Brain microvascular endothelial cell (primary cell): ENCODE results near the gene CTNNA3.

Source experiments
- DNase-seq: peaks from one replicate; pipeline ENCODE4 v3.0.0-alpha.2; 2020
- H3K27ac ChIP-seq: fragments of 250-450 bp; sonication (Bioruptor Pico); 2 replicates; pipeline ENCODE4 v1.5.1; 2020; ENCODE audit warnings: mild to moderate bottlenecking, moderate library complexity
- H3K27me3 ChIP-seq: fragments of 250-450 bp; sonication (Bioruptor Pico); replicated peaks from 2 replicates; pipeline ENCODE4 v1.5.1; 2020; ENCODE audit warnings: mild to moderate bottlenecking
- H3K36me3 ChIP-seq: fragments of 250-450 bp; sonication (Bioruptor Pico); replicated peaks from 2 replicates; pipeline ENCODE4 v1.5.1; 2020; ENCODE audit warnings: mild to moderate bottlenecking
- H3K4me3 ChIP-seq: 2 replicates; pipeline ENCODE4 v1.5.1; 2011; ENCODE audit warnings: low read depth, mild to moderate bottlenecking, control low read depth, low read length, moderate library complexity
- in situ Hi-C: cut with HindIII; loops from 2 replicates; pipeline ENCODE4 v1.10.0; 2017; ENCODE audit warnings: low sequenced_read_pairs, low pct_ligation_motif_present
- TF ChIP-seq, protein P1 (sequence below): IDR thresholded peaks from 2 replicates; pipeline ENCODE4 v1.5.1; 2011; ENCODE audit warnings: low read depth, mild to moderate bottlenecking, moderate library complexity, low read length, control low read depth, inconsistent platforms; ENCODE audit errors: missing control alignments

Gene CTNNA3

DNA sequence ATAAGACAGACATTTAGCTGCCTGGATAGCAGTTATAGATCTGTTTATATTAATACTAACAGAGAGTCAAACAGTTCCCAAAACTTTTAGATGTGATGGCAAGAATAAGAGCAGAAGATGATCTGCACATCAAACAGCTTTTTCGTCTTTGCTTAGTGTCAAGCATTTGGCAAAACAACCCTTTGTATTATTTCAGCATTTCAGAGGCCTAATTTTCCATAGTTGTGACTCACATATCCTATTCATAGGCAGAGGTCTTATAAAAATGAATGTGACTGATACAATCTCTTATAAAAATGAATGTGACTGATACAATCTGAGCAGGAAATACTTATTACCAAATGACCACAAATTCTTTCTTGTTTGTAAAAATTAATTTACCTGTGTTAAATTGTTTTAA lies 699.0 kb downstream of the CTNNA3 start:
- no peak overlapping the region for H3K4me3 ChIP-seq
- in situ Hi-C loops, result no loop called here
- H3K27me3 ChIP-seq, result no peaks in the 10 kb centered on the region
- H3K36me3 ChIP-seq, result no peaks in the 10 kb centered on the region
- no peak overlapping the region for H3K27ac ChIP-seq
- TF ChIP-seq, protein P1, sequence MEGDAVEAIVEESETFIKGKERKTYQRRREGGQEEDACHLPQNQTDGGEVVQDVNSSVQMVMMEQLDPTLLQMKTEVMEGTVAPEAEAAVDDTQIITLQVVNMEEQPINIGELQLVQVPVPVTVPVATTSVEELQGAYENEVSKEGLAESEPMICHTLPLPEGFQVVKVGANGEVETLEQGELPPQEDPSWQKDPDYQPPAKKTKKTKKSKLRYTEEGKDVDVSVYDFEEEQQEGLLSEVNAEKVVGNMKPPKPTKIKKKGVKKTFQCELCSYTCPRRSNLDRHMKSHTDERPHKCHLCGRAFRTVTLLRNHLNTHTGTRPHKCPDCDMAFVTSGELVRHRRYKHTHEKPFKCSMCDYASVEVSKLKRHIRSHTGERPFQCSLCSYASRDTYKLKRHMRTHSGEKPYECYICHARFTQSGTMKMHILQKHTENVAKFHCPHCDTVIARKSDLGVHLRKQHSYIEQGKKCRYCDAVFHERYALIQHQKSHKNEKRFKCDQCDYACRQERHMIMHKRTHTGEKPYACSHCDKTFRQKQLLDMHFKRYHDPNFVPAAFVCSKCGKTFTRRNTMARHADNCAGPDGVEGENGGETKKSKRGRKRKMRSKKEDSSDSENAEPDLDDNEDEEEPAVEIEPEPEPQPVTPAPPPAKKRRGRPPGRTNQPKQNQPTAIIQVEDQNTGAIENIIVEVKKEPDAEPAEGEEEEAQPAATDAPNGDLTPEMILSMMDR, result no peak
- no peak for DNase-seq

DNA sequence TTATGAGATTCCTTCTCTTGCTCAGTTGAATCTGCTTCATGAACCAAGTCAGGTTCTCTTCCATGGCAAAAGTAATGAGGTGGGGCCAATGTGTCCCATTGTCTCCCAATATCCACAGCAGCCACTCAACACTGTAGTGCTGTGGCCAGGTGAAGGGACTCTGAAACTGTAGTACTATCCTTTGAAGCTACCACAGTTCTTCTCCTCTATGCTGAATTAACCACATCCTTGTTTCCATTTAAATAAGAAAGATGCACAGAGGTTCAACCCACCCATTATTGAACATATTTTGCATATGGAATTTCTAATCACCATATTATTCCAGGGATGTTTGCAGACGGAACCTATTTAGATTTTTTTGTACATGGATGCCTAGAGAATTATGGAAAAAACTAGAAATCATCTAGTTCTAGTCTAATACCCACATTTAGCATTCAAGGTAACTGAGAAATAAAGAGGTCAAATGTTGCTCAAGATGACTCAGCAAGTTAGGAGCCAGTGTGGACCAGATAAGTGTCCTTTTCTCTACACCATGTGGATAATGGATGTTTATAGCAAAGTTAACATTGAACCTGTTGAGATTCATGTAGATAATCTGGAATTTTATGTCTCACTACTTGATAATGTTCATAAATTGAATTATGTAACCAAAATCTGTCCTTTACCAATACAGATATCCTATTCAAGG lies 705.7 kb downstream of the CTNNA3 start:
- H3K27me3 ChIP-seq, result no peaks in the 10 kb centered on the region
- TF ChIP-seq, protein P1, result no peak
- H3K4me3 ChIP-seq, result no peak overlapping the region
- no peaks in the 10 kb centered on the region for H3K36me3 ChIP-seq
- no peak overlapping the region for H3K27ac ChIP-seq
- no peak for DNase-seq
- in situ Hi-C loops, result no loop called here

DNA sequence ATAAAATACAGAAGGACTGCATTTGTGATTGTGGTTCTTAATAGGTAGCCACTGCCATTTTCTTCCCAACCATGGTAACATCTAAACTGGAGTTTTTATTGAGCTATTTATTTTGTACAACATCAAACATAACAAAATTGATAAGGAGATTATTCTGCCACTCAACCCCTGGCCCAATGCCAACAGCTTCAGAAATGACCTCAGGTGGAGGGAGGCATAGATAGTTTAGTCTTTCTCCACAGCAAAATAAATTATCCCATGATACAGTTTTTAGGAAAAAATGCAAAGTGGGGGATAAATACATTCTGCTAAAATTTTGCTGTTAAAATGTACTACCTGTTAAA lies 712.5 kb downstream of the CTNNA3 start:
- in situ Hi-C loops, result no loop called here
- TF ChIP-seq, protein P1, result no peak
- Histone ChIP-seq H3K36me3 (no peaks in the 10 kb centered on the region), H3K27me3 (no peaks in the 10 kb centered on the region), H3K4me3 (no peak overlapping the region), H3K27ac (no peak overlapping the region)
- no peak for DNase-seq

DNA sequence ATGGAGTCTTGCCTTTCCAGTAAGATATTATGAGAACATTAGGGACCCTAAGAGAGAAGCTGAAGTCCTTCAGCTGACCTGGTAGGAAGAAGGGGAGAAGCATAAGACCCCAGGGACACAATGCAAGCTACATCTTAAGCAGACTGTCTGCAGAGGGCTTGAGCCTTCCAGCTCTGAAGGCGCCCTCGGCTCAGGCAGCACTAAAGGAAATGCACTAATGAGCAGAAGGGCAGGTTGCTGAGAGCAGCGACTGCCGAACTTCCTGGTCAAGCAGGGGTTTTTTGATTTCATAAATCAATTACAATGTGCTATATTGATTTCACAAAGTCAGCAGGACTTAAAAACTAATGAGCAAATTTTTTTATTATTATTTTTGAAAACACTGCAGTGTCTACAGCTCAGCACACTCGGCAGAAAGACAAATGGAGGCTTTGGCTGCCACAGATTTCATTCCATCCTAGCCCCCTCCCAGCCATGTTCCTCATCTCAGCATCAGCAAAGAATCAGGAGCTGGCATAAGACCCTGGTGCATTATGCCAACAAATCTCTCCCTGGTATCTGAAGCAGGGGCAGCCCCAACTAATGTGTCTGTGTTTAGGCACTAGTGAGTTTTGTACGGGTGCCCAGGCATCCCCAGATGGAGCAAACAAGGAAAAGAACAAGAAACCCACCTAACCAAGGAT lies 713.1 kb downstream of the CTNNA3 start:
- DNase-seq, result no peak
- TF ChIP-seq, protein P1, result no peak

DNA sequence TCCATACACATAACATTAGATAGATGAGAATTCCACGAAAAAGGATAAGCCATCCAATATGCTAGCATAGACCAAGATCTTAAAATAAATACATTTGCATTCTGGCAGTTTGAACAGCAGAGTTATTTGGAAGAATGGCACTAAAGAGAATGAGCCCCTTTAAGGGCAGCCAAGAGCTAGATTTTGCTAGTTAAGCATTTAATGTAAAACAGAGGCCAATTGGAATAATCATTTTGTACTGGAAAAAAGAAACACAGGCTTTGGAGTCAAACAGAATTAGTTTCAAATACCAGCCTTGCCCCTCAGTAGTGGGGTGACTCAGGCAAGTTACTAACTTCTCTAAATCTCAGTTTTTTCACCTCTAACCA lies 714.0 kb downstream of the CTNNA3 start:
- Histone ChIP-seq H3K36me3 (no peaks in the 10 kb centered on the region), H3K4me3 (no peak overlapping the region), H3K27ac (no peak overlapping the region), H3K27me3 (no peaks in the 10 kb centered on the region)
- DNase-seq, result no peak
- TF ChIP-seq, protein P1, result no peak
- in situ Hi-C loops, result no loop called here

More for the DNA sequence above, 713.1 kb downstream of the CTNNA3 start:
- H3K27ac ChIP-seq, result no peak overlapping the region
- H3K4me3 ChIP-seq, result no peak overlapping the region
- H3K27me3 ChIP-seq, result no peaks in the 10 kb centered on the region
- in situ Hi-C loops, result no loop called here
- H3K36me3 ChIP-seq, result no peaks in the 10 kb centered on the region
